Tibial nerve (tissue), 4 donors: ENCODE measurements around the gene PTPRD. TPM values are rescaled to one million over a fixed set of nuclear protein-coding genes. Genes with fewer than 3 reads are reported as not detected.

Experiments
- DNase-seq, 2 donors: peaks; one replicate each; pipeline ENCODE4 v3.0.0-alpha.2; 2019; ENCODE audit warnings: low spot score in 2 of 2
- H3K27ac ChIP-seq, 4 donors: fragments of 200-600 bp; sonication (generic) in 3 of 4; one replicate each; pipeline ENCODE4 v1.5.1; 2017 to 2019; ENCODE audit warnings: mild to moderate bottlenecking in 1 of 4
- H3K27me3 ChIP-seq, 2 donors: fragments of 200-600 bp; sonication (generic) in 1 of 2; one replicate each; pipeline versions ENCODE4 v1.5.1 to v1.6.0; 2017 to 2019
- H3K36me3 ChIP-seq, 3 donors: fragments of 200-600 bp; sonication (generic); one replicate each; pipeline ENCODE4 v1.5.1; 2018 to 2019
- H3K4me1 ChIP-seq, 4 donors: fragments of 200-600 bp; sonication (generic) in 3 of 4; one replicate each; pipeline ENCODE4 v1.5.1; 2017 to 2019
- H3K4me3 ChIP-seq, 4 donors: fragments of 200-600 bp; sonication (generic) in 3 of 4; one replicate each; pipeline ENCODE4 v1.5.1; 2017 to 2019; ENCODE audit warnings: mild to moderate bottlenecking in 1 of 4, moderate library complexity in 1 of 4
- H3K9me3 ChIP-seq, 4 donors: fragments of 200-600 bp; sonication (generic) in 3 of 4; one replicate each; pipeline ENCODE4 v1.5.1; 2017 to 2019
- EP300 ChIP-seq, 2 donors: sonication (generic); formaldehyde crosslinking; IDR thresholded peaks; one replicate each; pipeline ENCODE4 v1.6.1; 2017; ENCODE audit warnings: antibody characterized with exemption in 2 of 2, mild to moderate bottlenecking in 1 of 2
- POLR2A ChIP-seq, 2 donors: fragments of 450-650 bp; IDR thresholded peaks; one replicate each; pipeline ENCODE4 v1.6.1; 2017; ENCODE audit warnings: antibody characterized with exemption in 2 of 2, mild to moderate bottlenecking in 2 of 2, moderate library complexity in 2 of 2
- WGBS, 2 donors: methylation state at CpG; one replicate each; pipeline ENCODE4 v1.1.5; 2018; 5-methylcytosine and 5-hydroxymethylcytosine counted together
- total RNA-seq, 4 donors: library from RNA; depleted of rRNA; stranded (reverse); fragments of >200 nt; gene quantifications; one replicate each; pipeline ENCODE4 v1.1.0, GENCODE V29; 2016
- TF ChIP-seq, protein P1 (sequence below), 5 experiments: fragments of 200-600 bp in 3 of 5; fragments of 450-650 bp in 2 of 5; sonication (generic) in 3 of 5; IDR thresholded peaks; one replicate each; pipeline ENCODE4 v1.5.1; 2016 to 2019; ENCODE audit warnings: antibody characterized with exemption in 5 of 5, mild to moderate bottlenecking in 3 of 5, moderate library complexity in 2 of 5

PTPRD gene
- total RNA-seq, 4 donors from 2014 or later: 1.7 to 13.2 (median 5.1) TPM

DNA sequence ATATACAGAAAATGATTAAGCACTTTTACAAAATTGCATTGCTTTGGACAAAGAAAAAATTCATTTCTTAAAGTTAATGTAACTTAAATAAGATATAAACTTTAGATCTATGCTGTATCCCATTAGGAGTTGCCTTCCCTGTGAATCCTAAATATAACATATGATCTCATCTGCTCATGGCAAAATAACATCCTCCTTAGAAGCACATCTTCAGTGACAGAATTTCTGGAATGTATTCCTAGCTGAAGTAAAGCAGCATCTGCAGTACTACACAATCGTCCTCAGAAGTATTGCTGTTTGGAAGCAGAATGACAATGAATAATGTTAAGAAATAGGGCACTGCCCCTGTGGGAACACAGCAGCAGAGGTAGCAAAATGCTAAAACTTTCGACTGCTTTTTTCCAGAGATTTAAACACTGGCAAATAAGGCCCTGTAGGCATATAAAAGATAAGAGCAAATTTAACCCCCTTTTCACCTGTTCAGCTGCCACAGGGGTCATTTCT, 571.0 kb downstream of the PTPRD start:
- no peak for DNase-seq
- Histone ChIP-seq H3K36me3 (no peaks in the 10 kb centered on the region), H3K4me1 (no peaks in the 10 kb centered on the region), H3K4me3 (no peak overlapping the region), H3K9me3 (no peaks in the 10 kb centered on the region), H3K27me3 (no peaks in the 10 kb centered on the region), H3K27ac (no peak overlapping the region)
- WGBS, 2 donors: 22 to 26% methylated on average over 2 of the region's 2 CpGs
- TF ChIP-seq, protein P1, sequence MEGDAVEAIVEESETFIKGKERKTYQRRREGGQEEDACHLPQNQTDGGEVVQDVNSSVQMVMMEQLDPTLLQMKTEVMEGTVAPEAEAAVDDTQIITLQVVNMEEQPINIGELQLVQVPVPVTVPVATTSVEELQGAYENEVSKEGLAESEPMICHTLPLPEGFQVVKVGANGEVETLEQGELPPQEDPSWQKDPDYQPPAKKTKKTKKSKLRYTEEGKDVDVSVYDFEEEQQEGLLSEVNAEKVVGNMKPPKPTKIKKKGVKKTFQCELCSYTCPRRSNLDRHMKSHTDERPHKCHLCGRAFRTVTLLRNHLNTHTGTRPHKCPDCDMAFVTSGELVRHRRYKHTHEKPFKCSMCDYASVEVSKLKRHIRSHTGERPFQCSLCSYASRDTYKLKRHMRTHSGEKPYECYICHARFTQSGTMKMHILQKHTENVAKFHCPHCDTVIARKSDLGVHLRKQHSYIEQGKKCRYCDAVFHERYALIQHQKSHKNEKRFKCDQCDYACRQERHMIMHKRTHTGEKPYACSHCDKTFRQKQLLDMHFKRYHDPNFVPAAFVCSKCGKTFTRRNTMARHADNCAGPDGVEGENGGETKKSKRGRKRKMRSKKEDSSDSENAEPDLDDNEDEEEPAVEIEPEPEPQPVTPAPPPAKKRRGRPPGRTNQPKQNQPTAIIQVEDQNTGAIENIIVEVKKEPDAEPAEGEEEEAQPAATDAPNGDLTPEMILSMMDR (IDR thresholded peaks at IDR 0.05): no peak
- TF ChIP-seq EP300 (IDR thresholded peaks at IDR 0.05) (no peak), POLR2A (IDR thresholded peaks at IDR 0.05) (no peak)

- Histone ChIP-seq H3K27me3 (no peaks in the 10 kb centered on the region), H3K4me1 (no peaks in the 10 kb centered on the region), H3K27ac (no peak overlapping the region), H3K4me3 (no peak overlapping the region), H3K9me3 (no peaks in the 10 kb centered on the region), H3K36me3 (no peaks in the 10 kb centered on the region)
- TF ChIP-seq, protein P1 (IDR thresholded peaks at IDR 0.05): no peak
- TF ChIP-seq POLR2A (IDR thresholded peaks at IDR 0.05): no peak
- TF ChIP-seq EP300 (IDR thresholded peaks at IDR 0.05): no peak
- DNase-seq: no peak
- 88 to 92% methylated on average over 2 of the region's 2 CpGs for WGBS, 2 donors
Measured at GRCh38 chr9:10036095-10036494, 576.7 kb downstream of the PTPRD start.

DNA sequence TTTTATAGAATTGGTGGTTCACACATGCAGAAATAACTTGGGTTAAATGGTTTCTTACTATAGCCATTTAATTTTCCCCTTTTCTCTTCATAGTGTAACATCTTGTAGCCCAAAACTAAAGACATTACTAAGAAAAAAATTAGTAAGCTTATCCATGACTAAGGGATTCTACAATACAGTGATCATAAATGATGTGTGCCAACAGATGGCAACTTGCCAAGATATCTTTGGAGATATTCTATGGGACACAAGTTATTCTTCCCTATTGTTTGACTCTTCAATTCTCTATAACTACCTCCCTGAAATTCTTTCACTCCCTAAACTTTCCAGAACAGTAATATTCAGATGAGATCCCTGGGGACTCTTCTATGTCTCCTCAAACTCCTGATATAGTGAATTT, 580.6 kb downstream of the PTPRD start:
- H3K36me3 ChIP-seq: no peaks in the 10 kb centered on the region
- peaks cover 0 to 10% (median 0%) of the 10 kb centered on the region in 4 donors for H3K9me3 ChIP-seq
- TF ChIP-seq EP300 (IDR thresholded peaks at IDR 0.05) (no peak), POLR2A (IDR thresholded peaks at IDR 0.05) (no peak)
- TF ChIP-seq, protein P1 (IDR thresholded peaks at IDR 0.05): no peak
- H3K4me3 ChIP-seq: no peak overlapping the region
- no peaks in the 10 kb centered on the region for H3K27me3 ChIP-seq
- H3K4me1 ChIP-seq: no peaks in the 10 kb centered on the region
- H3K27ac ChIP-seq: no peak overlapping the region
- DNase-seq: no peak

- Histone ChIP-seq H3K4me1 (no peaks in the 10 kb centered on the region), H3K27ac (no peak overlapping the region), H3K9me3 (peaks cover 0 to 10% (median 0%) of the 10 kb centered on the region in 4 donors), H3K36me3 (no peaks in the 10 kb centered on the region), H3K27me3 (no peaks in the 10 kb centered on the region), H3K4me3 (no peak overlapping the region)
- no peak for TF ChIP-seq EP300 (IDR thresholded peaks at IDR 0.05)
- no peak for TF ChIP-seq POLR2A (IDR thresholded peaks at IDR 0.05)
- TF ChIP-seq, protein P1 (IDR thresholded peaks at IDR 0.05): no peak
- 50 to 51% methylated on average over 5 of the region's 5 CpGs for WGBS, 2 donors
- no peak for DNase-seq
Measured at GRCh38 chr9:10026443-10026984, 586.3 kb downstream of the PTPRD start.

GRCh38 chr9:10015755-10016154, 597.0 kb downstream of the PTPRD start:
- Histone ChIP-seq H3K36me3 (no peaks in the 10 kb centered on the region), H3K27ac (no peak overlapping the region), H3K27me3 (no peaks in the 10 kb centered on the region), H3K4me3 (no peak overlapping the region), H3K9me3 (peaks cover 0 to 3% (median 0%) of the 10 kb centered on the region in 4 donors), H3K4me1 (no peaks in the 10 kb centered on the region)
- 56 to 75% methylated on average over 1 of the region's 1 CpG for WGBS, 2 donors
- no peak for DNase-seq
- no peak for TF ChIP-seq POLR2A (IDR thresholded peaks at IDR 0.05)
- TF ChIP-seq, protein P1 (IDR thresholded peaks at IDR 0.05): no peak
